ENCODE data around the gene NRN1L.

NRN1L gene

DNA sequence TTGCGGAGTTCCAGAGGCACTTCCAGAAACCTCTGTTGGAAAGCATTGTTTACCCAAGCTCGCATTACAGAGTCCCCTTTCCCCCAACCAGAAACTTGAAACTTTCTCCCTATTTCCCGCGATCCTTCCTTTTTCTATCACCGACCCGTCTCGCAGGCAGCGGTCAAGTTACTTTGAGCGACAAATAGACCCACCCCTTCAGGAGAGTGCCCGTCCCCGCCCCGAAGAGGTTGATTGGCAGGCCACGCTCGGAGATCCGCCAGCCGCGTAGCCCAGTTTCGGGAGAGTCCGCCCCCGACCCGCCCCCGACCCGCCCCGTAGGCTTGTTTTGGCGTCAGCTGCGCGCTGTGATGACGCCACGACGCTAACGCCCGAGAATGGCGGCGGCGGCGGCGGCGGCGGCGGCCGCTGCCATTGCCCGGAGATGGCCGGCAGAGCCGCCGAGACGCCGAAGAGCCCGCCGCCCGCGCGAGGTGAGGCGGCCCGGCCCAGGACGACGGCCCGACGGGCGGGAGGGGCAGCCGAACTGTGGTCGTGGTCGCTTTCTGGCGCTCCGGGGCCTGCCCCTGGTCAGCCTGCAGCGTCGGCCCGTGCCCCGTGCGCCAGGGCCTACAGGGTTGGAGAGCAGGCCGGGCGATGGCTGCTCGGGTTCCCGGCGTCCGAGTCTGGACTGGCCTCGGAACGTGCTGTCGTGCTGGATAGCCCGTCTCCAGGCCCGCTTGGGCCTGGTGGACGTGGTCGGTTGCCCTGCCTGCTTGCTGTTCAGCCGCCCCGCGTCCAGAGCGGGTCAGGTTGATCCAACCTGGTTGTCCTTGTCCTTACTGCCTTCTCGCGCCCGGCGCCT is 8.4 kb downstream of the NRN1L start, which contains the start of gene PSKH1:
PSKH1 (plus strand) TSS at position 356 of the 844 bp plus-strand sequence. CDS start 15,496 bp downstream, outside the sequence.
- no peaks in the 10 kb centered on the region for H3K36me3 ChIP-seq (ENCODE audit: control insufficient read depth in 2 of 2, insufficient read depth in 2 of 2, low read length in 2 of 2)
- peaks cover 16 to 19% of the 10 kb centered on the region in 2 donors for H3K4me1 ChIP-seq (ENCODE audit: control insufficient read depth in 2 of 2, insufficient read depth in 2 of 2, low read length in 2 of 2)
- peak within 1 kb of the TSS; percentile 97 to 98 for H3K27ac ChIP-seq (ENCODE audit: low read depth in 2 of 2, low read length in 2 of 2)
- peak within 1 kb of the TSS; percentile 89 to 91 for H3K4me3 ChIP-seq (ENCODE audit: low read length in 2 of 2)
- H3K9ac ChIP-seq (ENCODE audit: low read depth in 1 of 2, low read length in 2 of 2) = peak within 1 kb of the TSS; percentile 96 to 98
- H3K27me3 ChIP-seq (ENCODE audit: control insufficient read depth in 2 of 2, insufficient read depth in 2 of 2, low read length in 2 of 2) = no peaks in the 10 kb centered on the region
- no peaks in the 10 kb centered on the region for H3K9me3 ChIP-seq (ENCODE audit: control insufficient read depth in 2 of 2, low read length in 2 of 2)

DNA sequence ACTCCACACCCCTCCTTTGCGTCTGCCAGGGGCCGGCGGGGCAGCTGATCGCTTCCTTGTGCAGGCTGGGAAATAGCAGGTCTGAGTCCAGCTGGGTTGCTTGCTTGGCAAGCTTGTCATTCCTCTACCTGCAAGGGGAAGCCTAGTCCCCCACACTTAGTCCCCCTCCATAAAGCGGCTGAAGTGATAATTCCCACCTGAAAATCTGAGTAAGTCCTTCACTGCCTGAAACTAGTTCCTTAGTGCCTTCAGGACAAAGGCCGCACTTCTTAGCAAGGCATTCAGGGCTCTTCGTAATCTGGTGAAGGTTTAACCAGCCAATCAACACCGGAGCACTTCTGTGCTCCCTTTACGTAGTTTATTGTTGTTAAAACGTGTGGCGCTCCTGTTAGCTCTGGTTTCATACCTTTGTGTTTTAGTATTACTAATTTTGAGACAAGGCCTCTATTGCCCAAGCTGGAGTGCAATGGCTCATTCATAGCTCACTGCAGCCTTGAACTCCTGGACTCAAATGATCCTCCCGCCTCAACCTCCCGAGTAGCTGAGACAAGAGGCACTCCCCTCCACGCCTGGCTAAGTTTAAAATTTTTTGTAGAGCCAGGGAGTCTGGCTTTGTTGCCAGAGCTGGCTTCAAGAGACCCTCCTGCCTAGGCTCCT is 9.2 kb downstream of the NRN1L start:
- Histone ChIP-seq H3K4me3 (ENCODE audit: low read length in 2 of 2) (peak overlapping the region; percentile 89 to 91), H3K4me1 (ENCODE audit: control insufficient read depth in 2 of 2, insufficient read depth in 2 of 2, low read length in 2 of 2) (peaks cover 16 to 19% of the 10 kb centered on the region in 2 donors), H3K36me3 (ENCODE audit: control insufficient read depth in 2 of 2, insufficient read depth in 2 of 2, low read length in 2 of 2) (no peaks in the 10 kb centered on the region)

DNA sequence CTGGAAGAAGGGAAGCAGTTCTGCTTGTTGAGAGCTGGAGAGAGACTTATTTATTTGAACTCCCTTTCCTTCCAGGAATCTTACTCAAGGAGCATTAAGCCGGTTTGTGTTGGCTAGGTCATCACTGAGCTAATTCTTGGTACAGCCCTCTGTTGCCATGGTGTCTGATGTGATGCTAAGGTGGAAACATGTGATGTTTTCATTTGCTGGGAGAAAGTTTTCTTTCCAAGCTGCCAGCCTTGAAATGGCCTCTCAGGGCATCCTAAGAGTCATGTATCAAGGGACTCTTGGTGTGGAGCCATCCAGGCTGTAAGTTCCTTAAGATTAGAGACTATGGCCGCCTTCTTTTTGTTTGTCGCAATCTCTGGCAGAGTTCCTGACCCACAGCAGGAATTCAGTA is 12.5 kb downstream of the NRN1L start:
- no peaks in the 10 kb centered on the region for H3K9me3 ChIP-seq (ENCODE audit: control insufficient read depth in 2 of 2, low read length in 2 of 2)
- no peaks in the 10 kb centered on the region for H3K36me3 ChIP-seq (ENCODE audit: control insufficient read depth in 2 of 2, insufficient read depth in 2 of 2, low read length in 2 of 2)
- no peak overlapping the region for H3K4me3 ChIP-seq (ENCODE audit: low read length in 2 of 2)
- H3K9ac ChIP-seq (ENCODE audit: low read depth in 1 of 2, low read length in 2 of 2) = no peak overlapping the region
- no peaks in the 10 kb centered on the region for H3K27me3 ChIP-seq (ENCODE audit: control insufficient read depth in 2 of 2, insufficient read depth in 2 of 2, low read length in 2 of 2)
- H3K4me1 ChIP-seq (ENCODE audit: control insufficient read depth in 2 of 2, insufficient read depth in 2 of 2, low read length in 2 of 2) = peaks cover 21 to 26% of the 10 kb centered on the region in 2 donors
- no peak overlapping the region for H3K27ac ChIP-seq (ENCODE audit: low read depth in 2 of 2, low read length in 2 of 2)

More for the DNA sequence above, 9.2 kb downstream of the NRN1L start:
- no peaks in the 10 kb centered on the region for H3K9me3 ChIP-seq (ENCODE audit: control insufficient read depth in 2 of 2, low read length in 2 of 2)
- peak overlapping the region; percentile 97 to 98 for H3K27ac ChIP-seq (ENCODE audit: low read depth in 2 of 2, low read length in 2 of 2)
- peak overlapping the region; percentile 96 to 98 for H3K9ac ChIP-seq (ENCODE audit: low read depth in 1 of 2, low read length in 2 of 2)
- H3K27me3 ChIP-seq (ENCODE audit: control insufficient read depth in 2 of 2, insufficient read depth in 2 of 2, low read length in 2 of 2) = no peaks in the 10 kb centered on the region

DNA sequence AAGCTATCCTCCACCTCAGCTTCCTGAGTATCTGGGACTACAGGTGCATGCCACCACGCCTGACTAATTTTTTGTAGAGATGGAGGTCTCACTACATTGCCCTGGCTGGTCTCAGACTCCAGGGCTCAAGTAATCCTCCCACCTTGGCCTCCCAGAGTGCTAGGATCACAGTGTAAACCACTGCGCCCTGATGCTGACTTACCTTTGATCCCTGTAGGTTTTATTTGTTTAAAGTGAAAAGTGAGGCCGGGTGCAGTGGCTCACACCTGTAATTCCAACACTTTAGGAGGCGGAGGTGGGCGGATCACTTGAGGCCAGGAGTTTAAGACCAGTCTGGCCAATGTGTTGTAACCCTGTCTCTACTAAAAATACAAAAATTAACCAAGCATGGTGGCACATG is 17.0 kb downstream of the NRN1L start:
- Histone ChIP-seq H3K4me3 (ENCODE audit: low read length in 2 of 2) (no peak overlapping the region), H3K27me3 (ENCODE audit: control insufficient read depth in 2 of 2, insufficient read depth in 2 of 2, low read length in 2 of 2) (no peaks in the 10 kb centered on the region), H3K36me3 (ENCODE audit: control insufficient read depth in 2 of 2, insufficient read depth in 2 of 2, low read length in 2 of 2) (peaks cover 3 to 6% of the 10 kb centered on the region in 2 donors), H3K4me1 (ENCODE audit: control insufficient read depth in 2 of 2, insufficient read depth in 2 of 2, low read length in 2 of 2) (peaks cover 6 to 10% of the 10 kb centered on the region in 2 donors), H3K27ac (ENCODE audit: low read depth in 2 of 2, low read length in 2 of 2) (no peak overlapping the region), H3K9ac (ENCODE audit: low read depth in 1 of 2, low read length in 2 of 2) (no peak overlapping the region), H3K9me3 (ENCODE audit: control insufficient read depth in 2 of 2, low read length in 2 of 2) (no peaks in the 10 kb centered on the region)

DNA sequence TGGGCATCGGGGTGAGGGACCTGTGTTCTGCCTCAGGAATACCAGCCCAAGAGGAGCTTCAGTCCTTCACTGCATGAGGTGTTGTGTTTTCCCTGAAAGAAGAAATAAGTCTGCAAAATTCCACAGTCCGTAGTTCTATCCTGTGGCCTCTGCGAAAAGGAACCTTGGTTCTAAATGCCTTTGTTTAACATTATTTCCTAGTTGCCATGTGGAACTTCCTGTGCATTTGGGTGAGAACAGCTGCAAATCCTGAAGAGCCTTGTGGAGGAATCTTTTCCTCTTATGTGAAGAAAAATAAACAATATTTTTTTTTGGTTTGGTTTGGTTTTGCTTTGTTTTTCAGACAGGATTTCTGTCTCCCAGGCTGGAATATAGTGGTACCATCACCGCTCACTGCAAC is 18.1 kb downstream of the NRN1L start:
- no peak overlapping the region for H3K9ac ChIP-seq (ENCODE audit: low read depth in 1 of 2, low read length in 2 of 2)
- no peaks in the 10 kb centered on the region for H3K9me3 ChIP-seq (ENCODE audit: control insufficient read depth in 2 of 2, low read length in 2 of 2)
- no peaks in the 10 kb centered on the region for H3K27me3 ChIP-seq (ENCODE audit: control insufficient read depth in 2 of 2, insufficient read depth in 2 of 2, low read length in 2 of 2)
- H3K36me3 ChIP-seq (ENCODE audit: control insufficient read depth in 2 of 2, insufficient read depth in 2 of 2, low read length in 2 of 2) = peaks cover 3 to 6% of the 10 kb centered on the region in 2 donors
- peaks cover 6 to 7% of the 10 kb centered on the region in 2 donors for H3K4me1 ChIP-seq (ENCODE audit: control insufficient read depth in 2 of 2, insufficient read depth in 2 of 2, low read length in 2 of 2)
- H3K4me3 ChIP-seq (ENCODE audit: low read length in 2 of 2) = no peak overlapping the region
- no peak overlapping the region for H3K27ac ChIP-seq (ENCODE audit: low read depth in 2 of 2, low read length in 2 of 2)

DNA sequence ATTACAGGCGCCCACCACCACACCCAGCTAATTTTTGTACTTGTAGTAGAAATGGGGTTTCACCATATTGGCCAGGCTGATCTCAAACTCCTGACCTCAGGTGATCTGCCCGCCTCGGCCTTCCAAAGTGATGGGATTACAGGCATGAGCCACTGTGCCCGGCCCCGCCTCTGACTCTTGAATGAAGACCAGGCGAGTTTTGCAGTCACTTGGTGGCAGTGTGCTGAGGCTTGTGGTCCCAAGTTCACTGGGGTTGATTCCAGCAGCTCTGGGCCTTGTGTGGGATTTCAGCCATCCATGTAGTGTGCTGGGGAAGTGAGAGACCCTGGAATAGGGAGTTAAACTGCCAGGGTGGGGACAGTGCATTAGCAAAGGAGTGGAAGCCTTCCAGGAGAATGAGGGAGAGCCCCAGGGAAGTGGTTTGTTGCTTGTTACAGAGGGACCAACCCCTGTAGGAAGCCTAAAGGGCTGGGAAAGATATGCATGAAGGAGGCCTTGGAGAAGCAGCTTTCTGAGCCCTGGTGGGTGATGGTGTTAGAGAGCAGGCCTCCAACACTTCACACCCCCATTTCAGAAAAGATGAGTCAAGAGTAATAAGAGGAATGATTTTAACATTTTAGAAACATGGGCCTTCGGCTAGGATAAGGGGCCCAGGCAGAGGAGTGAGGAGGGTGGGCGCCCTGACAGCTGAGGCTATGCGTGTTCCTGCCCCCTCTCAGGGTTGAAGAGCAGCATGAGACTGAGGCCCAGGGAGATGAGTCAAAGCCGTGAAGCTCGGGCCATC is 22.9 kb downstream of the NRN1L start:
- Histone ChIP-seq H3K9ac (ENCODE audit: low read depth in 1 of 2, low read length in 2 of 2) (no peak overlapping the region), H3K27me3 (ENCODE audit: control insufficient read depth in 2 of 2, insufficient read depth in 2 of 2, low read length in 2 of 2) (no peaks in the 10 kb centered on the region), H3K4me3 (ENCODE audit: low read length in 2 of 2) (no peak overlapping the region), H3K4me1 (ENCODE audit: control insufficient read depth in 2 of 2, insufficient read depth in 2 of 2, low read length in 2 of 2) (no peaks in the 10 kb centered on the region), H3K36me3 (ENCODE audit: control insufficient read depth in 2 of 2, insufficient read depth in 2 of 2, low read length in 2 of 2) (peaks cover 25 to 35% of the 10 kb centered on the region in 2 donors), H3K9me3 (ENCODE audit: control insufficient read depth in 2 of 2, low read length in 2 of 2) (no peaks in the 10 kb centered on the region), H3K27ac (ENCODE audit: low read depth in 2 of 2, low read length in 2 of 2) (no peak overlapping the region)

DNA sequence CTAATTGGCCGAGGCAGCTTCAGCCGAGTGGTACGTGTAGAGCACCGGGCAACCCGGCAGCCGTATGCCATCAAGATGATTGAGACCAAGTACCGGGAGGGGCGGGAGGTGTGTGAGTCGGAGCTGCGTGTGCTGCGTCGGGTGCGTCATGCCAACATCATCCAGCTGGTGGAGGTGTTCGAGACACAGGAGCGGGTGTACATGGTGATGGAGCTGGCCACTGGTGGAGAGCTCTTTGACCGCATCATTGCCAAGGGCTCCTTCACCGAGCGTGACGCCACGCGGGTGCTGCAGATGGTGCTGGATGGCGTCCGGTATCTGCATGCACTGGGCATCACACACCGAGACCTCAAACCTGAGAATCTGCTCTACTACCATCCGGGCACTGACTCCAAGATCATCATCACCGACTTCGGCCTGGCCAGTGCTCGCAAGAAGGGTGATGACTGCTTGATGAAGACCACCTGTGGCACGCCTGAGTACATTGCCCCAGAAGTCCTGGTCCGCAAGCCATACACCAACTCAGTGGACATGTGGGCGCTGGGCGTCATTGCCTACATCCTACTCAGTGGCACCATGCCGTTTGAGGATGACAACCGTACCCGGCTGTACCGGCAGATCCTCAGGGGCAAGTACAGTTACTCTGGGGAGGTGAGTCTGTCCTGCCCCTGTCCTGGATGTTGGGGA is 24.5 kb downstream of the NRN1L start:
- H3K9ac ChIP-seq (ENCODE audit: low read depth in 1 of 2, low read length in 2 of 2) = no peak overlapping the region
- H3K36me3 ChIP-seq (ENCODE audit: control insufficient read depth in 2 of 2, insufficient read depth in 2 of 2, low read length in 2 of 2) = peaks cover 19 to 32% of the 10 kb centered on the region in 2 donors
- no peaks in the 10 kb centered on the region for H3K4me1 ChIP-seq (ENCODE audit: control insufficient read depth in 2 of 2, insufficient read depth in 2 of 2, low read length in 2 of 2)

DNA sequence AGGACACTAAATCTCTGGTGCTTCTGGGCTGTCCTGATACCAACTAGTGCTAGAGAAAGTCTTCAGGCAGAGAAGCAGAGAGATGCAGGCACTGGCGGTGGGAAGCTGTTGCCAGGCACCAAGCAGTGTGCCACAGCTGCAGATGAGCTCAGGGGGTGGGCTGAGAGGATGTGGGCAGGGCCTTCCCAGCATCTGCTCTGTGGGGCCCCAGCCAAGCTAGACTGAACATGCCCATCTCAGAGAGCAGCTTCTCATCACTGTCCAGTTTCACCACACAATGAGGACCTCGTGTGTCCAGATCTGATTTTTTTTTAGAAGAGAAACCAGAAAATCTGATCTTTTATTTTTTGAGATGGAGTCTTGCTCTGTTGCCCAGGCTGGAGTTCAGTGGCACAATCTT is 25.5 kb downstream of the NRN1L start:
- no peak overlapping the region for H3K27ac ChIP-seq (ENCODE audit: low read depth in 2 of 2, low read length in 2 of 2)
- no peaks in the 10 kb centered on the region for H3K9me3 ChIP-seq (ENCODE audit: control insufficient read depth in 2 of 2, low read length in 2 of 2)
- H3K4me1 ChIP-seq (ENCODE audit: control insufficient read depth in 2 of 2, insufficient read depth in 2 of 2, low read length in 2 of 2) = no peaks in the 10 kb centered on the region
- no peaks in the 10 kb centered on the region for H3K27me3 ChIP-seq (ENCODE audit: control insufficient read depth in 2 of 2, insufficient read depth in 2 of 2, low read length in 2 of 2)
- no peak overlapping the region for H3K4me3 ChIP-seq (ENCODE audit: low read length in 2 of 2)
- H3K9ac ChIP-seq (ENCODE audit: low read depth in 1 of 2, low read length in 2 of 2) = no peak overlapping the region
- peaks cover 24 to 38% of the 10 kb centered on the region in 2 donors for H3K36me3 ChIP-seq (ENCODE audit: control insufficient read depth in 2 of 2, insufficient read depth in 2 of 2, low read length in 2 of 2)

More for the DNA sequence above, 24.5 kb downstream of the NRN1L start:
- Histone ChIP-seq H3K4me3 (ENCODE audit: low read length in 2 of 2) (no peak overlapping the region), H3K27me3 (ENCODE audit: control insufficient read depth in 2 of 2, insufficient read depth in 2 of 2, low read length in 2 of 2) (no peaks in the 10 kb centered on the region), H3K27ac (ENCODE audit: low read depth in 2 of 2, low read length in 2 of 2) (no peak overlapping the region), H3K9me3 (ENCODE audit: control insufficient read depth in 2 of 2, low read length in 2 of 2) (no peaks in the 10 kb centered on the region)

DNA sequence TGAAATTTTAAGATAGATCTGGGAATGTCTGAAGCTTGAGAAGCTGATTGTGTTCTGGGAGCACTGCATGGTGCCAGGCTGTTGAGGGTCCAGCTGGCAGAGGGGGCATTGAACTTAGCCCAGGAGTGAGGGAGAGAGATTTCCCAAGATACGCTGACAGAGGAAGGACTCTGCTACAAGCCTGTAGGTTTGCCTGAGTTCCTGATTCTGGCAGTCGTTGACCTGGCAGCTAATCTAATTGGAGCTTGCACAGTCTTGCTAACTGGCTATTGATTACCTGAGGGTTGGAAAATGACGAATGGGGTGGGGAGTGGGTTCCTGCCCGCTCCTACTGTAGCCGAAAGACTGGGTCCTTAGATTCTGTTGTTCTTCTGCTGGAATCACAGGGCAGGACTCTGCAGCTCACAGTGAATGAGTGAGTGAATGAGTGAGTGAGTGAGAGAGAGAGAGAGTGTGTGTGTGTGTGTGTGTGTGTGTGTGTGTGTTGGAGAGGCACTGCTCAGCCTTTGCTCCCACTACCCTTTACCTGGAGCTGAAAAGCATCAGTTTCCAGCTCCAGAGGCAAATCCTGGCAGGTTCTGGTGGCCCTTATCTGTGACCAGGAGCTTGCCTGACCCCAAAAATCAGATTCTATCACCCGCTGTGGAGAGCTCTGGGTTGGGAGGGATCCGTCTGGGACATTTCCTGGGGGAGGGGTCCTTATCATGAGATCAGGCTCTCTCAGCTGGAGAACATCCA is 30.2 kb downstream of the NRN1L start:
- Histone ChIP-seq H3K36me3 (ENCODE audit: control insufficient read depth in 2 of 2, insufficient read depth in 2 of 2, low read length in 2 of 2) (peaks cover 29 to 35% of the 10 kb centered on the region in 2 donors), H3K27ac (ENCODE audit: low read depth in 2 of 2, low read length in 2 of 2) (no peak overlapping the region), H3K27me3 (ENCODE audit: control insufficient read depth in 2 of 2, insufficient read depth in 2 of 2, low read length in 2 of 2) (no peaks in the 10 kb centered on the region), H3K4me1 (ENCODE audit: control insufficient read depth in 2 of 2, insufficient read depth in 2 of 2, low read length in 2 of 2) (peaks cover 0 to 2% of the 10 kb centered on the region in 2 donors), H3K9ac (ENCODE audit: low read depth in 1 of 2, low read length in 2 of 2) (no peak overlapping the region), H3K9me3 (ENCODE audit: control insufficient read depth in 2 of 2, low read length in 2 of 2) (no peaks in the 10 kb centered on the region), H3K4me3 (ENCODE audit: low read length in 2 of 2) (no peak overlapping the region)

Data from mucosa of rectum (tissue), 2 donors.